Neural cell (in vitro differentiated cells): ENCODE data around the gene ROBO4. TPM values are rescaled to one million over a fixed set of nuclear protein-coding genes. Genes with fewer than 3 reads are reported as not detected.

Source experiments
- H2AFZ ChIP-seq: fragments of 200-600, 300-800 bp; sonication (generic), shearing (Covaris generic); 2 replicates; pipeline ENCODE4 v1.6.0; 2014; ENCODE audit warnings: low read depth, mild to moderate bottlenecking, antibody characterized with exemption, low read length, moderate library complexity
- H3F3A ChIP-seq: fragments of 200-600 bp; shearing (Covaris generic); 2 replicates; pipeline ENCODE4 v1.6.1; 2016; ENCODE audit warnings: mild to moderate bottlenecking, moderate library complexity, mixed read lengths, antibody characterized with exemption, low read length; ENCODE audit not compliant: insufficient read depth, poor library complexity, severe bottlenecking
- H3K27ac ChIP-seq: fragments of 200-600, 300-800 bp; sonication (generic), shearing (Covaris generic); 2 replicates; pipeline ENCODE4 v1.5.1; 2014; ENCODE audit warnings: mild to moderate bottlenecking, low read length, moderate library complexity
- H3K27me3 ChIP-seq: fragments of 300-800, 200-600 bp; sonication (generic), shearing (Covaris generic); 2 replicates; pipeline ENCODE4 v1.6.0; 2014; ENCODE audit warnings: mild to moderate bottlenecking, low read depth, low read length, moderate library complexity; ENCODE audit not compliant: insufficient read depth
- H3K36me3 ChIP-seq: fragments of 300-800, 200-600 bp; sonication (generic), shearing (Covaris generic); 2 replicates; pipeline ENCODE4 v1.5.1; 2014; ENCODE audit warnings: mild to moderate bottlenecking, antibody characterized with exemption, low read length, moderate library complexity; ENCODE audit not compliant: insufficient read depth
- H3K4me2 ChIP-seq: fragments of 300-800, 200-600 bp; sonication (generic), shearing (Covaris generic); 2 replicates; pipeline ENCODE4 v1.6.0; 2014; ENCODE audit warnings: mild to moderate bottlenecking, low read length
- H3K4me3 ChIP-seq: fragments of 300-800, 200-600 bp; sonication (generic), shearing (Covaris generic); 2 replicates; pipeline ENCODE4 v1.5.1; 2014; ENCODE audit warnings: mild to moderate bottlenecking, low read length, moderate library complexity
- H3K79me2 ChIP-seq: fragments of 200-600 bp; shearing (Covaris generic); replicated peaks from 2 replicates; pipeline ENCODE4 v1.6.0; 2014; ENCODE audit warnings: mild to moderate bottlenecking, low read length, moderate library complexity; ENCODE audit not compliant: insufficient read depth
- H3K9ac ChIP-seq: fragments of 300-800, 200-600 bp; sonication (generic), shearing (Covaris generic); 2 replicates; pipeline ENCODE4 v1.6.1; 2016; ENCODE audit warnings: mild to moderate bottlenecking, low read length, mixed read lengths
- H3K9me2 ChIP-seq: fragments of 200-600 bp; shearing (Covaris generic); 2 replicates; pipeline ENCODE4 v1.6.1; 2016; ENCODE audit warnings: mild to moderate bottlenecking, low read length, mixed read lengths; ENCODE audit not compliant: insufficient read depth
- H3K9me3 ChIP-seq: fragments of 200-600, 300-800 bp; sonication (generic), shearing (Covaris generic); 2 replicates; pipeline ENCODE4 v1.6.1; 2016; ENCODE audit warnings: mild to moderate bottlenecking, mixed run types, low read length, moderate library complexity, mixed read lengths
- H4K20me1 ChIP-seq: fragments of 200-600 bp; shearing (Covaris generic); 2 replicates; pipeline ENCODE4 v1.6.1; 2016; ENCODE audit warnings: mild to moderate bottlenecking, mixed run types; ENCODE audit not compliant: insufficient read depth
- CTCF ChIP-seq: fragments of 450-650 bp; IDR thresholded peaks from 2 replicates; pipeline ENCODE4 v1.5.1; 2014; ENCODE audit warnings: antibody characterized with exemption, mild to moderate bottlenecking, moderate library complexity; ENCODE audit not compliant: poor library complexity, severe bottlenecking
- EP300 ChIP-seq: fragments of 450-650 bp; conservative IDR thresholded peaks from 2 replicates; pipeline ENCODE4 v1.6.1; 2014; ENCODE audit warnings: antibody characterized with exemption, mild to moderate bottlenecking, moderate library complexity; ENCODE audit not compliant: poor library complexity, severe bottlenecking
- EZH2 ChIP-seq: fragments of 200-600, 300-800 bp; shearing (Covaris generic), sonication (generic); IDR thresholded peaks from 2 replicates; pipeline ENCODE4 v1.6.1; 2014; ENCODE audit warnings: antibody characterized with exemption, low read length, borderline replicate concordance, mild to moderate bottlenecking; ENCODE audit not compliant: insufficient read depth, poor library complexity, severe bottlenecking
- MXI1 ChIP-seq: fragments of 450-650 bp; conservative IDR thresholded peaks from 2 replicates; pipeline ENCODE4 v1.6.1; 2014; ENCODE audit warnings: antibody characterized with exemption, mild to moderate bottlenecking; ENCODE audit not compliant: poor library complexity, severe bottlenecking
- POLR2AphosphoS5 ChIP-seq: IDR thresholded peaks from 2 replicates; pipeline ENCODE4 v1.6.1; 2012
- RAD21 ChIP-seq: fragments of 450-650 bp; conservative IDR thresholded peaks from 2 replicates; pipeline ENCODE4 v1.6.1; 2014; ENCODE audit warnings: antibody characterized with exemption, mild to moderate bottlenecking, moderate library complexity
- REST ChIP-seq: IDR thresholded peaks from 2 replicates; pipeline ENCODE4 v1.6.1; 2012; ENCODE audit warnings: borderline replicate concordance
- SMC3 ChIP-seq: fragments of 450-650 bp; conservative IDR thresholded peaks from 2 replicates; pipeline ENCODE4 v1.6.1; 2014; ENCODE audit warnings: antibody characterized with exemption, mild to moderate bottlenecking, moderate library complexity; ENCODE audit not compliant: poor library complexity
- TAF1 ChIP-seq: IDR thresholded peaks from 2 replicates; pipeline ENCODE4 v1.6.1; 2012; ENCODE audit warnings: low read depth
- polyA minus RNA-seq: library from RNA; depleted of rRNA, polyadenylated mRNA; stranded (reverse); fragments of >200 nt; gene quantifications from 2 replicates; pipeline ENCODE4 v1.2.3, GENCODE V29; 2014
- polyA plus RNA-seq: library from polyadenylated mRNA; depleted of rRNA; stranded (reverse); fragments of >200 nt; gene quantifications from 2 replicates; pipeline ENCODE4 v1.2.3, GENCODE V29; 2014

ROBO4 gene
- polyA plus RNA-seq (not detected in 2 replicates), polyA minus RNA-seq (not detected in 2 replicates)

- Histone ChIP-seq H3K4me3 (no peak within 1 kb of the TSS), H3K9ac (no peak within 1 kb of the TSS), H3K36me3 (no peaks in the 10 kb centered on the region), H3K4me2 (no peak within 1 kb of the TSS), H3K27ac (no peak within 1 kb of the TSS), H2AFZ (no peak within 1 kb of the TSS), H4K20me1 (no peaks in the 10 kb centered on the region), H3K9me2 (no peaks in the 10 kb centered on the region), H3F3A (no peaks in the 10 kb centered on the region), H3K9me3 (no peaks in the 10 kb centered on the region), H3K27me3 (no peaks in the 10 kb centered on the region), H3K79me2 (no peaks in the 10 kb centered on the region)
- TF ChIP-seq CTCF (no peak), POLR2AphosphoS5 (no peak), EP300 (no peak), REST (no peak), TAF1 (no peak), MXI1 (no peak), RAD21 (no peak), EZH2 (no peak), SMC3 (no peak)
These were observed at the start of gene ROBO4 for GRCh38 chr11:124897674-124898262. TSS of gene ROBO4 (minus strand) at chr11:124897865. CDS start at chr11:124897795, 70 bp downstream.

GRCh38 chr11:124946735-124947141 is 49.1 kb upstream of the ROBO4 start:
- H3K4me3 ChIP-seq = no peak overlapping the region
- no peaks in the 10 kb centered on the region for H3K9me2 ChIP-seq
- no peak overlapping the region for H3K4me2 ChIP-seq
- H2AFZ ChIP-seq = no peak overlapping the region
- H3K9me3 ChIP-seq = no peaks in the 10 kb centered on the region
- no peaks in the 10 kb centered on the region for H3K36me3 ChIP-seq
- no peak overlapping the region for H3K27ac ChIP-seq
- no peak overlapping the region for H3K9ac ChIP-seq
- no peaks in the 10 kb centered on the region for H4K20me1 ChIP-seq
- no peaks in the 10 kb centered on the region for H3K27me3 ChIP-seq
- H3K79me2 ChIP-seq = no peaks in the 10 kb centered on the region
- no peaks in the 10 kb centered on the region for H3F3A ChIP-seq
- TF ChIP-seq MXI1 = no peak
- no peak for TF ChIP-seq POLR2AphosphoS5
- TF ChIP-seq RAD21 = no peak
- no peak for TF ChIP-seq REST
- TF ChIP-seq CTCF = no peak
- TF ChIP-seq EZH2 = no peak
- TF ChIP-seq TAF1 = no peak
- no peak for TF ChIP-seq EP300
- TF ChIP-seq SMC3 = no peak
